Skeletal muscle tissue (tissue), 4 donors: ENCODE measurements around the gene METTL4. TPM values are rescaled to one million over a fixed set of nuclear protein-coding genes. Genes with fewer than 3 reads are reported as not detected.

ENCODE experiments used
- H3K27ac ChIP-seq: one replicate; pipeline ENCODE4 v1.7.0; 2013; ENCODE audit warnings: mild to moderate bottlenecking, low read depth, low read length, inconsistent platforms
- H3K27me3 ChIP-seq, 3 donors: one replicate each; pipeline ENCODE4 v1.7.0; 2013; ENCODE audit warnings: low read length in 3 of 3; ENCODE audit not compliant: control insufficient read depth in 3 of 3, insufficient read depth in 3 of 3
- H3K36me3 ChIP-seq, 3 donors: one replicate each; pipeline ENCODE4 v1.7.0; 2013; ENCODE audit warnings: low read length in 3 of 3; ENCODE audit not compliant: control insufficient read depth in 3 of 3, insufficient read depth in 3 of 3
- H3K4me1 ChIP-seq, 3 donors: one replicate each; pipeline ENCODE4 v1.7.0; 2013; ENCODE audit warnings: low read length in 3 of 3, mild to moderate bottlenecking in 3 of 3; ENCODE audit not compliant: control insufficient read depth in 3 of 3, insufficient read depth in 3 of 3
- H3K4me3 ChIP-seq, 3 donors: one replicate each; pipeline ENCODE4 v1.7.0; 2013; ENCODE audit warnings: low read length in 3 of 3
- H3K9ac ChIP-seq, 3 donors: one replicate each; pipeline ENCODE4 v1.7.0; 2013; ENCODE audit warnings: low read length in 3 of 3, mild to moderate bottlenecking in 3 of 3, moderate library complexity in 2 of 3, low read depth in 1 of 3
- H3K9me3 ChIP-seq, 3 donors: one replicate each; pipeline ENCODE4 v1.7.0; 2013; ENCODE audit warnings: low read length in 3 of 3; ENCODE audit not compliant: control insufficient read depth in 3 of 3
- total RNA-seq: library from RNA; depleted of rRNA; stranded (reverse); fragments of >200 nt; gene quantifications from one replicate; pipeline ENCODE4 v1.2.3, GENCODE V29; 2014
- donor health status: Osteomylitis.

METTL4 gene
- total RNA-seq, 1 donor from 2014 or later = 6.3 TPM

DNA sequence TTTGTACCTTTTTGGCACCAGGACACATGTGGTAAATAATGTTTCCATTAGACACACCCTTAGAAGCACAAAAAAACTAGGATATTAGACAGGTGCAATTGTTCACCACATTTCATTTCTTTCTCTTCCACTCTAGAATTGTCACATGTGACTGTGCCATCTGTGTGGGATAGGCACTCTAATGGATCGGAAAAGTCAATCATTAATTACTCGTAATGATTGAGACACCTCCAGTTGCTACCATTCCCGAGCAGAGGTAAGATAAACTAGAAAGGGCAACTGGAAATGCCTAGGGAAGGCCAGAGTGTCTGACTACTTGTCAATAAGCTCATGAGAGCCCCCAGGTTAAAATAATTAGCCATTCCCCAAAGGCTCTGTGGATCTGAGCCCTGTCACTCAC, 59.9 kb downstream of the METTL4 start:
- H3K9ac ChIP-seq = no peak overlapping the region
- no peaks in the 10 kb centered on the region for H3K36me3 ChIP-seq
- peaks cover 3 to 9% (median 4%) of the 10 kb centered on the region in 3 donors for H3K4me1 ChIP-seq
- H3K27ac ChIP-seq = no peak overlapping the region
- H3K9me3 ChIP-seq = no peaks in the 10 kb centered on the region
- H3K27me3 ChIP-seq = no peaks in the 10 kb centered on the region
- H3K4me3 ChIP-seq = no peak overlapping the region

DNA sequence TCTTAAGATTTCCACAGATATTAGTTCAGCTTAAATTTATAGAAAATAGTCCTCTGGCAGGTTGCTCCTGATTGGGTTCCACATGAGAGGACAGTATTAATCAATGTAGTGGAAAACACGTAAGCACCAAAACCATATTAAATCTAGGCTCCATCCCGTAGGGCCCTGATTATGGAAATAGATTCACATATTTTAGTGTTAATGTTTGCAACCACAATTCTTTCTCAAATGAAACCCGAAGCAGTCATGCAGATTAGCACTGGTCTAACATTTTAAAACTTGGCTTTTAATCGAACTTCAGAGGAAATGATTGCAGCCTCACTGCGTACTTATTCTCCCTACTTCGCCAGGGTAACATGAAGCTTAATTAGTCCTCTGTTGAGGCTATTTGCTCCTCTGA, 60.9 kb downstream of the METTL4 start:
- Histone ChIP-seq H3K4me1 (no peaks in the 10 kb centered on the region), H3K27ac (no peak overlapping the region), H3K36me3 (no peaks in the 10 kb centered on the region), H3K9ac (no peak overlapping the region), H3K4me3 (no peak overlapping the region), H3K27me3 (no peaks in the 10 kb centered on the region), H3K9me3 (no peaks in the 10 kb centered on the region)

DNA sequence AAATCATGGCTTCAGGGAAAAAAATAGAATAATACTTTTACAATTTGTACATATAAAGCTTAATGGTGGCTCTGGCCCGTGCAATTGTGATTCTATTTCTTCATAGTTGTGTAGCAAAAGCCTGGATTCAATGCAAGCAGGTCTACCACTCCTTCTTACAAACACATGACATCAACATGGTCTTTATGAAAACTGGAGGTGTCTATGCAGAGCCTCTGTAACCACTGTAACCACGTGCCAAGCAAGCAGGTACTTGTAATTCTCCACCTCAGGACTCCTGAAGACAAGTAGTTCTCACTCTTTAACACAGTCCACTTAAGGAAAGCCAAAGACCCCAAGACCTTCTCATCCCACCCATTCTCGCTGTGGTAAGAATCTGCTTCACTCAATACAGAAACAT, 62.6 kb downstream of the METTL4 start:
- Histone ChIP-seq H3K4me3 (no peak overlapping the region), H3K9me3 (no peaks in the 10 kb centered on the region), H3K9ac (no peak overlapping the region), H3K27ac (no peak overlapping the region), H3K36me3 (no peaks in the 10 kb centered on the region), H3K4me1 (no peaks in the 10 kb centered on the region), H3K27me3 (no peaks in the 10 kb centered on the region)

DNA sequence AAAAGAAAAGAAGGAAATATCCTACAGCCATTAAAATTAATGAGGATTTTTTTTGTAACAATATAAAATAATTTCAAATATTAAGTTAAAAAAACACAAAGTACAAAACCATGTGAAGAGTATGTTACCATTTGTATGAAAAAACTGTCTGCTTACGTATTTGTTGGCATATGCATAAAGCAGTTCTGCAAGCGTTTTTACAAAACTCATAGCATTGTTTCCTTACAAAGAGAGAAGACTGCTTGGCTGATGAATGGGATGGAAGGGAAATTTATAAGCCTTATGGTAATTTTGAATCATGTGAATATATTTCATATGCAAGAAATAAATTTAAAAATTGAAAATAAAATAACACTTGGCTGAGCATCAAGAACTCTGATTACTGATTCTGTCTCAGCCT, 63.1 kb downstream of the METTL4 start:
- H3K9ac ChIP-seq = no peak overlapping the region
- H3K4me3 ChIP-seq = no peak overlapping the region
- H3K27me3 ChIP-seq = no peaks in the 10 kb centered on the region
- no peak overlapping the region for H3K27ac ChIP-seq
- no peaks in the 10 kb centered on the region for H3K36me3 ChIP-seq
- no peaks in the 10 kb centered on the region for H3K9me3 ChIP-seq
- no peaks in the 10 kb centered on the region for H3K4me1 ChIP-seq

DNA sequence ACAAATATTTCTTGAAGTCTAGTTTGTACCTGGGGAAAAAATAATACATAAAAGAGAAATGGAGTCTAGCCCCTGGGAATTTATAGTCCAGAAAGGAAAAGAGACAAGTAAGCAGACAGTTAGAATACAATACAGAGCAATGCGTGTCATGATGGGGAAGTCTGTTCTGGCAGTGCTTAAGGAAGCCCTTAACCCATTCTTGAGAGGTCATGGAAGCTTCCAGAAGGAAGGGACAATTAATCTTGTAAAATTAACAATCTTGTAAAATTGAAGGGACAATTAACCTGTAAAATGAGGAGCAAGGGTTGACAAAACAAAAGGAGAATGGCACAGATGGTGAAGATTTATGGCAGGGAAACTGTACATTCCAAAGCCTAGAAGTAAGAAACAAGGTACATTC, 66.7 kb downstream of the METTL4 start:
- Histone ChIP-seq H3K4me3 (no peak overlapping the region), H3K9ac (no peak overlapping the region)

DNA sequence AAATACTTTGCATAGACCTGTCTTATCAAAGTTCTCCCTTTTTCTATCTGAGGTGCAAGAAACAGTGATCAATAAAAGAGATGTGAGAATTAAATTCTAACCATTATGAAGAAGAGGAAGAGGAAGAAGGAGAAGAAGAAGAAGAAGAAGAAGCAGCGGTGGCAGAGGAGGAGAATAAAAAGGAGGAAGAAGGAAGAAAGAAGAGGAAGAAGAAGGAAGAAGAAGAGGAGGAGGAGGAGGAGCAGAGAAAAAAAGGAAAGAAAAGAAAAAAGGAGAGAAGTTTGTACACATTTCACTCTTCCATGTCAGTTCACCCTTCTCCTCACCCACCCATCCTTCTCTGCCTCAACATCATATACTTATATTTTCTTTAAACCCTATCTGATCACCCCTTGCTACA, 68.4 kb downstream of the METTL4 start:
- H3K4me3 ChIP-seq = no peak overlapping the region
- no peaks in the 10 kb centered on the region for H3K4me1 ChIP-seq
- H3K27me3 ChIP-seq = no peaks in the 10 kb centered on the region
- H3K9me3 ChIP-seq = no peaks in the 10 kb centered on the region
- H3K9ac ChIP-seq = no peak overlapping the region
- no peak overlapping the region for H3K27ac ChIP-seq
- no peaks in the 10 kb centered on the region for H3K36me3 ChIP-seq

More for the DNA sequence above, 66.7 kb downstream of the METTL4 start:
- Histone ChIP-seq H3K36me3 (no peaks in the 10 kb centered on the region), H3K9me3 (no peaks in the 10 kb centered on the region), H3K27me3 (no peaks in the 10 kb centered on the region), H3K4me1 (no peaks in the 10 kb centered on the region), H3K27ac (no peak overlapping the region)

DNA sequence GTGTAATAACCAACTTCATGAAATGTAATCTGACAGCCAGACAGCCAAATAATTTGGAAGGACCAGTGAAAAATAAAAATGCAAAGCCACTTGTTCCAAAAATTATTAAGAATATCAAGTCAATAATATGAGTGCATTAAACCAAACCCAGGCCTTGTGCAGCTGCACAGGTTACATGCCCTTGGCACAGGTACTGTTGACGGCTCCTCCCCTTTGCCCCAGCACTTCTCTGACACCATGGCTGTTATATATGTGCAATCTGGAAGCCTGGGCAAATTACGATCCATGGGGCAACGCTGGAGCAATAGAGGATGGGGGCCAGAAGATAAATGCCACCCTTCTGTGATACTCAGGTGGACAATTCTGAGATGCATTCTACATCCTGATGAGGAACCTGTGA, 68.9 kb downstream of the METTL4 start:
- Histone ChIP-seq H3K27ac (no peak overlapping the region), H3K36me3 (no peaks in the 10 kb centered on the region), H3K9ac (no peak overlapping the region), H3K9me3 (no peaks in the 10 kb centered on the region), H3K4me3 (no peak overlapping the region), H3K4me1 (no peaks in the 10 kb centered on the region), H3K27me3 (no peaks in the 10 kb centered on the region)

DNA sequence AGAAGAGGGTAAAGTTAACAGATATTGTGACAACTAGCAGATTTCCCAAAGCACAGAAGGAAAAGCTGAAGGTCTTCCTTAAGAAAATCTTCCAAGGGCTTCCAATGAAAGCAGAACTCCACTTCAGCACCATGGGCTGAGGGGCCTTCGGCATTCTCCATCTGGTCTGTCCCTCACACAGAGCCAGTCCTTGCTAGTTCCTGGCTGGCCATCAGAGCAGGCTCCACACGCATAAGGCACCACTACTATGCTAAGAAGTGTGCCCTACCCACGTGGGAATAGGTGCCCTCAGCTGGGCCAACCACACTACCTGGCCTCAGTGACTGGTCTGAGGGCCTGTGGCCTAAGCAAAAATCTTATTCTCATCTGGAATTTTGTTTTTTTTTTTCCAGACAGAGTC, 73.5 kb downstream of the METTL4 start:
- H3K36me3 ChIP-seq = no peaks in the 10 kb centered on the region
- no peak overlapping the region for H3K27ac ChIP-seq
- H3K9me3 ChIP-seq = no peaks in the 10 kb centered on the region
- H3K4me1 ChIP-seq = no peaks in the 10 kb centered on the region
- no peak overlapping the region for H3K9ac ChIP-seq
- no peak overlapping the region for H3K4me3 ChIP-seq
- H3K27me3 ChIP-seq = no peaks in the 10 kb centered on the region

DNA sequence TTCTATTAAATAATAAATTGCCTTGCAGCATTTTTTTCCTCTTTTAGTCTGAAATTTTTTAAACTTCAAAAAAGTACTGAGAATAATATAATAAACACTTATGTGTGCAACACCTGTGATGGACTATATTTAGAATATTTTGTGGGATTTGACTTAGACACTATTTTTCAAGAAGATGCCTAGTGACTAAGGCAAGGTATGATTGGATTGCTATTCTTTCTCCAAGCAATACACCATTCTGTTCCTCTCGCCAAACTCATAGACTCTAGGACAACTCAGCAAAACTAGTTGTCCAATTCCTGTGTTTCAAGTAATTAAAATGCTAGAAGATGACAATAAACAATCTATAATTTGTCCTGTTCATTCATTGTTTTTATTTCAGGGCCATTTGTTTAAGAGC, 75.9 kb downstream of the METTL4 start:
- no peaks in the 10 kb centered on the region for H3K9me3 ChIP-seq
- no peaks in the 10 kb centered on the region for H3K36me3 ChIP-seq
- no peak overlapping the region for H3K4me3 ChIP-seq
- H3K4me1 ChIP-seq = no peaks in the 10 kb centered on the region
- no peak overlapping the region for H3K9ac ChIP-seq
- H3K27ac ChIP-seq = no peak overlapping the region
- H3K27me3 ChIP-seq = no peaks in the 10 kb centered on the region

DNA sequence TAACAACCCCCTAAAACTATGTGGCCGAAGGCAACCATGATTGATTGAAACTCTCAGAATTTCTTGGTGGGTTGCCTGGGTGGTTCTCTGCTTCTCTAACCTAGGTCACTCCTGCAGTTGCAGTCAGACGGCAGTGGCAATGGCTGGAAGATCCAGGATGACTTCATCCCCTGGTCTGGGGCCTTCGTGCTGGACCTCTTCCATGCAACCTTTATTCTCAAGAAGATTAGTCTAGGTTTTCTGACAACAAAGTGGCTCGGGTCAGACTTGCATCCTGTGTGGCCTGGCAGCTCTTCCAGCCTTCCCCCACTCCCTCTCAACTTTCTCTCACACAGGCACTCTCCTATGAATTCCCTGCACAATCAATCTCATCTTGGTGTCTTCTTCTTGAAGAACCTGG, 76.4 kb downstream of the METTL4 start:
- H3K9ac ChIP-seq = no peak overlapping the region

More for the DNA sequence above, 76.4 kb downstream of the METTL4 start:
- Histone ChIP-seq H3K4me1 (no peaks in the 10 kb centered on the region), H3K27me3 (no peaks in the 10 kb centered on the region), H3K27ac (no peak overlapping the region), H3K4me3 (no peak overlapping the region), H3K9me3 (no peaks in the 10 kb centered on the region), H3K36me3 (no peaks in the 10 kb centered on the region)
